ENCODE measurements around the gene TJP2.

Gene TJP2

GRCh38 chr9:69261636-69262035 is 87.6 kb downstream of the TJP2 start:
- TF ChIP-seq, protein P1, sequence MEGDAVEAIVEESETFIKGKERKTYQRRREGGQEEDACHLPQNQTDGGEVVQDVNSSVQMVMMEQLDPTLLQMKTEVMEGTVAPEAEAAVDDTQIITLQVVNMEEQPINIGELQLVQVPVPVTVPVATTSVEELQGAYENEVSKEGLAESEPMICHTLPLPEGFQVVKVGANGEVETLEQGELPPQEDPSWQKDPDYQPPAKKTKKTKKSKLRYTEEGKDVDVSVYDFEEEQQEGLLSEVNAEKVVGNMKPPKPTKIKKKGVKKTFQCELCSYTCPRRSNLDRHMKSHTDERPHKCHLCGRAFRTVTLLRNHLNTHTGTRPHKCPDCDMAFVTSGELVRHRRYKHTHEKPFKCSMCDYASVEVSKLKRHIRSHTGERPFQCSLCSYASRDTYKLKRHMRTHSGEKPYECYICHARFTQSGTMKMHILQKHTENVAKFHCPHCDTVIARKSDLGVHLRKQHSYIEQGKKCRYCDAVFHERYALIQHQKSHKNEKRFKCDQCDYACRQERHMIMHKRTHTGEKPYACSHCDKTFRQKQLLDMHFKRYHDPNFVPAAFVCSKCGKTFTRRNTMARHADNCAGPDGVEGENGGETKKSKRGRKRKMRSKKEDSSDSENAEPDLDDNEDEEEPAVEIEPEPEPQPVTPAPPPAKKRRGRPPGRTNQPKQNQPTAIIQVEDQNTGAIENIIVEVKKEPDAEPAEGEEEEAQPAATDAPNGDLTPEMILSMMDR (conservative IDR thresholded peaks at IDR 0.05; ENCODE audit: low read depth), result no peak
- CTCF ChIA-PET, result interaction anchor here (0.6 to 0.8 kb wide), 2 partner anchors 19 to 34 kb away, joined by 3 read pairs; no protein-coding TSS in a partner anchor
- no peak for DNase-seq (ENCODE audit: low spot score)
- POLR2A ChIA-PET (ENCODE audit: low non-redundant PET), result no interaction called here
- H3K27ac ChIP-seq, result no peak overlapping the region

DNA sequence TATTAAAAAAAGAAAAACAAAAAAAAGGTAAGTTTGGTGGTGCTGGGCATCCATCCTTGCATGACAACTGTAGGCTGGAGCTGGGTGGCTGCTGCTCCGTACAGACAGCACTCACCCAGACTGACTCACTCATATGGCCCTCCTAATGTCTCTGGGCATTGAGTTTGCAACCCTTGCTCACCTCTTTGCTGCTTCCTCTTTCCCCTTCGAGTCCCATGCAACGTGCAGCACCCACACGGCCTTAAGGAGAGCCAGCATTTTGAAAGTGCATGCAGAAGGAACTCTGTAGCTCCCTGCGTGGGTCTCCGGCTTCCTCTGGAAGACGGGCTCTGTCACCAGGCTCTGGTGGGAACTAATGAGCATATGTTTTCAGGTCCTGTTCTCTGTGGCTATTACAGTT is 90.4 kb downstream of the TJP2 start:
- DNase-seq (ENCODE audit: low spot score), result no peak
- TF ChIP-seq, protein P1 (conservative IDR thresholded peaks at IDR 0.05; ENCODE audit: low read depth), result no peak
- ChIA-PET POLR2A (ENCODE audit: low non-redundant PET) (no interaction called here), CTCF (no interaction called here)
- H3K27ac ChIP-seq, result no peak overlapping the region

GRCh38 chr9:69265891-69266290 is 91.8 kb downstream of the TJP2 start:
- ChIA-PET CTCF (no interaction called here), POLR2A (ENCODE audit: low non-redundant PET) (no interaction called here)
- no peak for DNase-seq (ENCODE audit: low spot score)
- TF ChIP-seq, protein P1 (conservative IDR thresholded peaks at IDR 0.05; ENCODE audit: low read depth), result no peak
- no peak overlapping the region for H3K27ac ChIP-seq

- POLR2A ChIA-PET (ENCODE audit: low non-redundant PET), result no interaction called here
- CTCF ChIA-PET, result interaction anchor here (0.6 to 0.9 kb wide), 2 partner anchors 12 to 15 kb away, joined by 3 to 4 read pairs; no protein-coding TSS in a partner anchor
- H3K27ac ChIP-seq, result no peak overlapping the region
- TF ChIP-seq, protein P1 (conservative IDR thresholded peaks at IDR 0.05; ENCODE audit: low read depth), result no peak
- DNase-seq (ENCODE audit: low spot score), result no peak
Measured at GRCh38 chr9:69272212-69272611, 98.1 kb downstream of the TJP2 start.

- no peak for DNase-seq (ENCODE audit: low spot score)
- POLR2A ChIA-PET (ENCODE audit: low non-redundant PET), result no interaction called here
- CTCF ChIA-PET, result no interaction called here
- TF ChIP-seq, protein P1 (conservative IDR thresholded peaks at IDR 0.05; ENCODE audit: low read depth), result no peak
- H3K27ac ChIP-seq, result no peak overlapping the region
Measured at GRCh38 chr9:69273161-69273560, 99.1 kb downstream of the TJP2 start.

- TF ChIP-seq, protein P1 (conservative IDR thresholded peaks at IDR 0.05; ENCODE audit: low read depth), result no peak
- ChIA-PET CTCF (no interaction called here), POLR2A (ENCODE audit: low non-redundant PET) (no interaction called here)
- no peak overlapping the region for H3K27ac ChIP-seq
- DNase-seq (ENCODE audit: low spot score), result no peak
Measured at GRCh38 chr9:69276775-69277174, 102.7 kb downstream of the TJP2 start.
